NT2/D1 (cell line): Measurements from ENCODE around the gene CCDC142.

ENCODE experiments used
- SUZ12 ChIP-seq: IDR thresholded peaks from 2 replicates; pipeline ENCODE4 v1.6.1; 2011; ENCODE audit not compliant: insufficient read length, insufficient read depth; ENCODE audit errors: extremely low read depth
- YY1 ChIP-seq: IDR thresholded peaks from 2 replicates; pipeline ENCODE4 v1.6.1; 2011; ENCODE audit not compliant: insufficient read length, insufficient read depth
- ZNF274 ChIP-seq: IDR thresholded peaks from 2 replicates; pipeline ENCODE4 v1.6.1; 2011; ENCODE audit warnings: mild to moderate bottlenecking, low read depth, low read length

- TF ChIP-seq YY1: no peak
- TF ChIP-seq ZNF274: no peak
- TF ChIP-seq SUZ12: no peak
Measured at GRCh38 chr2:74448771-74449170, 34.0 kb downstream of the CCDC142 start.
